HG02970 (cell line): ENCODE measurements around the gene NF1.
"Not testable (repeated sequence)": the region's sequence is repeated elsewhere in the genome, so short reads cannot be mapped to it uniquely, and the experiment has no call there.

ENCODE experiments used
- ATAC-seq: cut with Tn5 transposase; IDR thresholded peaks from one replicate; pipeline ENCODE4 v1.9.1; 2021; ENCODE audit warnings: mild to moderate bottlenecking, moderate library complexity, moderate number of reproducible peaks; ENCODE audit not compliant: unreplicated experiment, low FRiP score

NF1 gene

GRCh38 chr17:31320241-31320640 is 225.5 kb downstream of the NF1 start:
- ATAC-seq: no peak

DNA sequence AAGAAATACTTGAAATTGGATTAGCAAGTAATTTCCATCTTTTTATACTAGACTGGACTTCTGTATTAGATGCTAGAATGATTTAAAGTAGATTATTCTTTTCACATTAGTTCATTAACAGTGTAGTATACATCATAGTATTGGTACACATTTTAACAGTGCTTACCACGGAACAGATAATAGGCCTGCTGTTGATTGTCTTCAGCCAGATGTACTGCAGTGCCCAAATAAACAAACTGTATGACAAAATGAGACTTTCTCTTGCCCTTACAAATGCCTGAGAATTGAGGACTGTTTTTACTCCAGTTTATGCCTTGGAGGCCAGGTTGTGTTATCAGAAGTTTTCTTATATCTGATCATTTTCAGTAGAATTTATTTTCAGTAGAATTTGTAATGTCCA is 226.0 kb downstream of the NF1 start:
- no peak for ATAC-seq

DNA sequence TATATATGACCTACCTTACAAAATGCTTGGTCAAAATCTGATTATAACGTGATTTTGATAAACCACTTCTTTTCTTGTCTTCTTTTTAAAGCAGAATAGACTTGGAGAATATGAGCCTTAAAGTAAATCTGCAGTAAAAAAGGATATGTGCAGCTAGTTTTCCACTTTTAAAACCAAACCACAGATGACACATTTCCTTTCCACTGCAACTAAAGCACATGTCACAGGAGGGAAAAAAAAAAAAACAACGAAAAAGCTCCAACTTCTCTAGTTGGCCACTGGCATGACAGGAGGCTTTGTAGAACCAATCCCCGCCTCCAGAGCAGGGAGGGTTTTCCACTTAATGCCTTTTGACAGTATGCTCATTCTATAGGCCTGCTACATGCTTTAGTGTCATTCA is 226.7 kb downstream of the NF1 start, which contains the start of gene EVI2A:
Gene EVI2A, minus strand, starts transcription at position 142 of the 400 bp plus-strand sequence. CDS start 2,609 bp downstream, outside the sequence.
- no peak for ATAC-seq

GRCh38 chr17:31321966-31322365 is 227.2 kb downstream of the NF1 start:
- no peak for ATAC-seq

DNA sequence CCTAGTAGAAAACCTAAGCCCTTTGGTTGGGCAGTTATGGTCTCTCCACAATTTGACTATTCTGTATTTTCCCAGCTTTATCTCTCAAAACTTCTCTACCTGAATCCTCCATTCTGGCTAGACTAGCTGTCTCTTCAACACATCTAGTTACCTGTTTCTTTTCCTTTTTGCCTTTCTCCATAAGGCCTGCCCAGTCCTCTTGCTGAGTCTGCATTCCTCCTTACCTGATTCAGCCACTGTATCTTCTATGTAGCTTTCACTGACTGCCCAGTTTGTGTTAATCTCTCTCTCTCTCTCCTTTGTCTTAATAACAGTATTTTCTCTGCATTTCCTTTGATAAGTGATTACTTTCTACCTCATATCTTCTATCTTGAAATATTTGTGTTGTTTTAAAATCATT is 228.8 kb downstream of the NF1 start:
- ATAC-seq: no peak

DNA sequence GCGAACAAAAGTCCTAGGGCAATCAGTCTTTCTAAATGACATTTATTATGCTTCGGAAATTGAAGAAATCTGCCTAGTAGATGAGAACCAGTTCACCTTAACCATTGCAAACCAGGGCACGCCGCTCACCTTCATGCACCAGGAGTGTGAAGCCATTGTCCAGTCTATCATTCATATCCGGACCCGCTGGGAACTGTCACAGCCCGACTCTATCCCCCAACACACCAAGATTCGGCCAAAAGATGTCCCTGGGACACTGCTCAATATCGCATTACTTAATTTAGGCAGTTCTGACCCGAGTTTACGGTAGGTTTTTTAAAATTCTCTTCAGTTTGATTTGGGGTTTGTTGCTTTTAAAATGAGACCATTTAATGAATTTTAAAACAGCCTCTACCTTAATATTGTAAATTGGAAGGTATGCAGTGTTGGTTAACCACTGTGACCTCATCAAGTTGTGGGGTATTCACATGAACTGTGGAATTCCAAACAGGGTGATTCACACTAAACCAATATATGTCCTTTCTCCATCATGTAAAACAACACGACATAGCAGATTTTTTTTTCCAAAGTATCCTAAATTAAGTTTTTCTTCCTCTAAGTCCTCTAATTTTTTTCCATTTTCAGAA is 232.9 kb downstream of the NF1 start:
- ATAC-seq: no peak

DNA sequence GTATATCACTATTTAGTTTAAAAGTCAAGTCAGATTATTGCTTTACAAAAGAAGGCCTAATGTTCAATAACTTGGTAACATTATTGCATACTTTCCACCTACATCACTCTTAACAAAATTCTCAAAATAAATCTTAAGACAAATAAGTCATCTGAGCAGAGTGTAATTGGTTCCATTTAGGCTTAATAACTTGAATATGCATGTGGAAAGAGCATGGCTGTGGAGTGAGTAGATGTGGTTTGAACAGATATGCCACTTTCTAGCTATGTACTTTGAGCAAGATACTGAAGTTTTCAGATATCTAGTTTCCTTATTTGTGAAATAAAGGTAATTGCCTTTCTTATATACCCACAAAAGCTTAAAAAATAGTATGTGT is 233.4 kb downstream of the NF1 start:
- ATAC-seq: no peak

GRCh38 chr17:31329221-31329620 is 234.4 kb downstream of the NF1 start:
- ATAC-seq: no peak

GRCh38 chr17:31339906-31340661 is 245.3 kb downstream of the NF1 start:
- ATAC-seq: no peak

DNA sequence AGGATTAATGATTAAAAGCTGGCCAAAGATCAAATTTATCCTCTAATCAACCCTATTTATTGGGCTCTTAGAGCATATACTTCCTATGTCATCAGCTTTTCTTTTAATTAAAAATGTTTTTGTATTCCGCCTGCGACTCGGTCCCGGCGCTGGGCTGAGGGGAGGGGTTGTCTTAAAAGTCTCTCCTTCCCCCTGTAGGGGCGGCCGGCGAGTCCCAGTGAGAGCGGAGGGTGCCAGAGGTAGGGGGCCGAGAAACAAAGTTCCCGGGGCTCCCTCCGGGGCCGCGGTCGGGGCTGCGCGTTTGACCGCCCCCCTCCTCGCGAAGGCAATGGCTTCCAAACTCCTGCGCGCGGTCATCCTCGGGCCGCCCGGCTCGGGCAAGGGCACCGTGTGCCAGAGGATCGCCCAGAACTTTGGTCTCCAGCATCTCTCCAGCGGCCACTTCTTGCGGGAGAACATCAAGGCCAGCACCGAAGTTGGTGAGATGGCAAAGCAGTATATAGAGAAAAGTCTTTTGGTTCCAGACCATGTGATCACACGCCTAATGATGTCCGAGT is 250.5 kb downstream of the NF1 start:
- ATAC-seq: not testable (repeated sequence)

DNA sequence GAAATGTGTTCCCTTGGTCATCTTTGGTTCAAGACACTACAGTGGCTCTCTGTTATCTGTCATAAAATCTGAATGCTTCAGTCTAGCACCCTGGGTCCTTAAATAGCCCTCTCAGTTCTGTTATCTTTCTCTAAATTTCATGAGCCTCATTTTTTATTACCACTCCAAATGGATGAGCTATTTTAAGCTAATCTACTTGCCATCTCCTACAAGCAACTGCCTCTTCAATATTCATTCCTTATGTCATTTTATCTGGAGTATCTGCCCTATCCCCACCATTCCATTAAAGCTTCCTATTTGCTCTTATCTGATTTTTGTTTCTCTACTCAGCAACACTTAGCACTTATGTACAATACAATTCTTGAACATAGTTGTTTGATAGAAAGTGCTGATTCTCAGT is 254.7 kb downstream of the NF1 start:
- no peak for ATAC-seq

DNA sequence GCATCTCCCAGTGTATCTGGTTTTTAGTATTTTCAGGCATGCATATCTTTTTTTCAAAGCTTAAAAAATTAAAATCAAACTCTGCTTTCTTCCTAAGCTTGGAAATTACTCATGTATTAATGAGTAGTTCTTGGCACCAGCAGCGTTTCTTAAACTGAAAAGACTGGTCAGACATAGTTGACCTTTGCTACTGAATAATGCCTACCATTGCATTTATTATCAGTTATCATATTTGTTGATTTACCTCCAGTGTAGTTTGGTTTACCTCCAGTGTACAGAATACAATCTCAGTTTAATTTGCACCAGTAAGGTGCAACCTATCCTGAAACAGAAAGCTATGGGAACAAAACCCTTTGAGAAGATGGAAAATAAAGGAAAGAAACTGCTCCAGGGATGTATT is 261.2 kb downstream of the NF1 start:
- ATAC-seq: no peak

DNA sequence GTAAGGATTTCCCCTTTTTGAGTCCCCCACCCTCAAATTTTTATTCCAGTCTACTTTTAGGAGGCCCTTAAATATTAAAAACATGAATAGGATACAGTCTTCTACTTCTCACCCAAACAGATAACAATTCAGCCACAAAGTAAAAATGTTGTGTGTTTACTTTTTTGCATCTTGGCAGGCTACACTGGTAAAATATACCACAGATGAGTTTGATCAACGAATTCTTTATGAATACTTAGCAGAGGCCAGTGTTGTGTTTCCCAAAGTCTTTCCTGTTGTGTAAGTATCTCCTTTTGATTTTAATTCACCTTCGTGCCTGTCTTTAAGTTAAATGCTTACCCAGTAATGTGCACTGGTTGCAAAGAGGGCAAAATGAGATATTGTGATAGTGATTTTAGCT is 262.3 kb downstream of the NF1 start:
- no peak for ATAC-seq

DNA sequence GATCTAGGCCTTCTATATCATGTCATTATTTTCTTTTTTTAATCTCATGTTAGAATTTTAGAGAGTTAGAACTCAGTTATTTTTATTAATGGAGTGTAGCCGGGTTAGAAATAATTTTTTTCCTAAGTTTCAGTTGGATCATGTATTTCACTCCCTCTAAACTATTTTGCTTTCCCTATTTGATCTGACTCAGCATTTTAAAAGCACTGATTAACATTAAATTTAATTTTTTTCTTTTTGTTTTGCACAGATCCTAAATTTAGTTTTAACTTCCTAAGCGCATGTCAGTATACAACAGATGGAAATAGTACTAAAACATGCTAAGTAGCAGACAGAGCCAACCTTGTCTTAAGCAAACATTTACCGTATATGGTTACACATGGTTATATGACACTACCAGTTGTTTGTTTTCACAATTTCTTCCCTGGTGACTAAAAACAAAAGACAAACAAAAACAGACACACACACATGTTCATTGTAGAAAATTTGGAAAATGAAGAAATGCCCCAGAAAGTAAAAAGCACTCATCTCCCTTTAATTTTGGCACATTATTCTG is 263.1 kb downstream of the NF1 start:
- ATAC-seq: no peak

DNA sequence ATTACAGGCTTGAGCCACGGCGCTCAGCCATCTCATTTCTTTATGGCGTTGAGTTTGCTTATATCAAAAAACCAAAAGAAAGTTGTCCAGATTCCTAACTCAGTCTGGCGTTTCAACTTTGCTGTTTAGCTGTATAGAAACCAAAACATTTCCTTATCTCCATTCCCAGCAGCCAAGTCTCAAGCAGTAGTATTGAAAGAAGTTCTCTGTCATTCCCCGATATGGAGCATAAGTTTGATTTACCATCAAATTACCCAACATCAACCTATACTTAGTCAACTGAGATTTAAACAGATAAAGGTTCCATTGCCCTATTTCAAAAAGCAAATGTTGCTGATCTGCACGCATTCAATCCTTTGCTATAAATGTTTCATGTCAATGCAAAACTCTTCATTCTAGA is 269.2 kb downstream of the NF1 start:
- no peak for ATAC-seq

DNA sequence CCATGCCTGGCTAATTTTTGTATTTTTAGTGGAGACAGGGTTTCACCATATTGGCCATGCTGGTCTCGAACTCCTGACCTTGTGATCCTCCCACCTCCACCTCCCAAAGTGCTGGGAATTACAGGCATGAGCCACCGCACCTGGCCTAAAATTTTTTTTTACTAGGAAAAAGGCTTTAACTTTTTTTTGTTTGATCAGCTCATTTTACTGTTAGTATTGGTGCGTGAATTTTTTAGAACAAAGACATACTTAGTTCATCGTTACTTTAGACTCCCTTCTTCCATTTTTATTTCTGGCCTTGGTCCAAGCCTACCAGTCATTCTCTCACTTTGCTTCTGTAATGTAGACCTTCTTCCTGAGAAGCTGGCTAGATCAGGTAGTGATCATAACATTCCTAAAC is 271.3 kb downstream of the NF1 start:
- no peak for ATAC-seq

DNA sequence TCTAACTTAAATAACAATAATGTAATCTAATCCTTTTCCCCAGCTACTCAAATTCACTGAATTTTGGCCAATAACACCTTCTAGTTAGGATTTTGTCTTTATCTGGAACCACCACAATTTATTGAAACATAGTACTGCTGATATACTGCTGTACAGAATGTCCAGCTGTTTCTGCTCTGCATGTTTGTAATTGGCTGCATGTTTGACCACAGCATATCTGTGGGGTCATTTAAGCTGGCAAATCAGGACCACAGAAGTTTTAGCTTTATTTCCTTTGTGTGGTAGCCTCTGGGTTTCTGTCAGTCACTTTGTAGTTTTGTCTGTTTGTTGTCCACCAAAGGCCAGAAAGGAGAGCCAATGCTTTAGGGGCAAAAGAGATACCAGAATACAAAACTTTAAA is 274.5 kb downstream of the NF1 start:
- no peak for ATAC-seq

- ATAC-seq: no peak
These were observed 276.8 kb downstream of the NF1 start for GRCh38 chr17:31371511-31372097.

DNA sequence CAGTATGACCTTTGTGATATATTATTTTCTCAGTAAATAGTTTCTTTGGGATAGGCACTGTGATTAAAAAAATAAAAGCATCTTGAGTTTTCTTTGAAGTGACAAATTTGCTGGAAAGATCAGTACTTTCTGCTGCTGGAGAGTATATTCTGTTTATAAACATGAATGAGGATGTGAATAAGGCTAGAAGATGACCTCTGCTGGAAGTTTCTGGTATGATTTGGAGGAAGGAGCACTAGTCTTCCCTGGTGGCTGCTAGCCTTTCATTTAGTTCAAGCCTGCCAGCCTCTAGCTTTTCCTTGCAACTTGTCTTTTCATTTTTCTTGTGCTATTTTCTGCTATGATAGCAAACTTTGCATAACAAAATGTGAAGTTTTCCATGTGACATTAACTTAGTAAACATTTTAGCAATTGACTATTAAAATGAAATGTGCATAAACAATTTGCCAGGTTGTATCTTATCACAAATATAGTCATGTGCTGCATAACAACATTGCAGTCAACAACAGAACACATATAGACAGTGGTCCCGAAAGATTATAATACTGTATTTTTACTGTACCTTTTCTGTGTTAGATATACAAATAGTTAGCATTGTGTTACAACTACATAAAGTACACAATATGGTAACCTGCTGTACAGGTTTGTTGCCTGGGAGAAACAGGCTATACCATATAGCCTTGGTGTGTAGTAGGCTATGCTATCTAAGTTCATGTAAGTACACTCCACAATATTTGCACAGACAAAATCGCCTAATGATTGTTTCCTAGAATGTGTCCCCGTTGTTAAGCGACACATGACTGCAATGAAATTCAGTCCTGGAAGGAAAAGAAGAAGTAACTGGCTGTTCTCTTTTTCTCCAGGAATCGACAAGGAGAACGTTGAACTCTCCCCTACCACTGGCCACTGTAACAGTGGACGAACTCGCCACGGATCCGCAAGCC is 278.6 kb downstream of the NF1 start:
- ATAC-seq: no peak

DNA sequence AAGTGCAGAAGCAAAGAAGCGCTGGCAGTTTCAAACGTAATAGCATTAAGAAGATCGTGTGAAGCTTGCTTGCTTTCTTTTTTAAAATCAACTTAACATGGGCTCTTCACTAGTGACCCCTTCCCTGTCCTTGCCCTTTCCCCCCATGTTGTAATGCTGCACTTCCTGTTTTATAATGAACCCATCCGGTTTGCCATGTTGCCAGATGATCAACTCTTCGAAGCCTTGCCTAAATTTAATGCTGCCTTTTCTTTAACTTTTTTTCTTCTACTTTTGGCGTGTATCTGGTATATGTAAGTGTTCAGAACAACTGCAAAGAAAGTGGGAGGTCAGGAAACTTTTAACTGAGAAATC is 279.3 kb downstream of the NF1 start:
- no peak for ATAC-seq
